Activated CD8-positive, alpha-beta T cell treated with anti-CD3 and anti-CD28 coated beads for 36 hours (primary cell): ENCODE measurements around the gene MAP3K7. TPM values are rescaled to one million over a fixed set of nuclear protein-coding genes. Genes with fewer than 3 reads are reported as not detected.

Source experiments
- ATAC-seq: fragments of 200-7000 bp; cut with Tn5 transposase; one replicate; pipeline ENCODE4 v1.10.0; 2021; ENCODE audit warnings: mild to moderate bottlenecking, moderate library complexity
- CTCF ChIA-PET: fragments of 350-600 bp; sonication (Branson Sonifier 250); formaldehyde crosslinking; loops from one replicate; lab custom pipeline; 2021; ENCODE audit warnings: antibody characterized with exemption; lab: Charles Lee
- POLR2A ChIA-PET: fragments of 350-600 bp; sonication (Branson Sonifier 250); formaldehyde crosslinking; loops from one replicate; lab custom pipeline; 2021; ENCODE audit warnings: antibody characterized with exemption; lab: Charles Lee
- DNase-seq: peaks from one replicate; pipeline ENCODE4 v3.0.0-alpha.2; 2020
- H3K27ac Mint-ChIP-seq: one replicate; pipeline ENCODE4 v1.8.0; 2021; ENCODE audit warnings: mild to moderate bottlenecking, mixed read lengths
- H3K27me3 Mint-ChIP-seq: one replicate; pipeline ENCODE4 v1.8.0; 2021; ENCODE audit warnings: mixed read lengths
- H3K36me3 Mint-ChIP-seq: one replicate; pipeline ENCODE4 v1.8.0; 2021; ENCODE audit warnings: low read depth, mixed read lengths
- H3K4me1 Mint-ChIP-seq: one replicate; pipeline ENCODE4 v1.8.0; 2021; ENCODE audit warnings: low read depth, mixed read lengths
- H3K4me3 Mint-ChIP-seq: one replicate; pipeline ENCODE4 v1.8.0; 2021; ENCODE audit warnings: mild to moderate bottlenecking, moderate library complexity, mixed read lengths
- H3K9me3 Mint-ChIP-seq: one replicate; pipeline ENCODE4 v1.8.0; 2021; ENCODE audit warnings: mixed read lengths
- intact Hi-C: fragments of 100-400 bp; cut with micrococcal nuclease; formaldehyde crosslinking; loops from one replicate; pipeline ENCODE4 v1.10.0; 2022
- total RNA-seq, 2 experiments: library from RNA; stranded (reverse); gene quantifications; one replicate each; pipeline ENCODE4 v1.2.3, GENCODE V29; 2021
- TF ChIP-seq, protein P1 (sequence below): fragments of 200-600 bp; IDR thresholded peaks from one replicate; pipeline ENCODE4 v1.8.0; 2022; ENCODE audit warnings: antibody characterized with exemption, mild to moderate bottlenecking

The MAP3K7 gene
- total RNA-seq, 2 experiments from 2014 or later = 22.1 to 22.8 TPM

DNA sequence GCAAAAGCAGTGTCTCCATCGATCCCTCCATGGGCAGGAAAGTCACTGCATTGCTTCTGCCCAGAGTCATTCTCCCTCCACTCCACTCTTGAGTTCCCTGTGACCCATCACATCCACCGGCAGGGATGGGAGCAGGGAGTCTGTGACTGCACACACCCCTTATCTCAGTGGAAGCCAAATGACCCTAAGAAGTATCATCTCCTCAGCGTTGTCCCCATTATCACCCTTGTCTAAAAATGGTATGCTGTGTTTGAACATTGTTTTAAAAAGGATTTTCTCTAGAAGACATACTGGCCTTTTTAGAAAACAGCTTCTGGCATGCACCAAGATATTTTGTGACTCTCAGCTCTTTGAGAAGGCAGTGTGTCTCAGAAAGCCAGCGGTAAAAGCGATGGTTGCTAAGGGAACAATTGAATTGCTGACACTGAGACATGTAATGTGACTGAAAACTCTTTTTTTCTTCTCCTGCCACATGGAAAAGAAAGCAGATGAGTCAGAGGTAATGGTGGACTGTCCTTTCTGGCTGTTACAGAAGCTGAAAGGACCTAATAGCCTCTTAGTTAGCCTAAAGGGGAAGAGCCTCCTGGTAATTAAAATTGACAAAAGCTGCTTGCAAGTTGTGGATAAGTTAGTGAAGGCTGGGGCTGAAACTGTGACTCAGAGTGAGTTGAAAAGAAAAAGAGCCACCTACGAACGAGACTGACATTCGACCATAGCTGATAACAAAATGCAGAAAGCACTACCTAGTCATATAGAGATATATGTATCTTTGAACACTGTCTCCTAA lies 120.5 kb downstream of the MAP3K7 start:
- Mint-ChIP-seq H3K27ac (peak overlapping the region; percentile 92), H3K27me3 (no peaks in the 10 kb centered on the region), H3K36me3 (no peaks in the 10 kb centered on the region), H3K9me3 (peaks cover 3% of the 10 kb centered on the region), H3K4me1 (peaks cover 82% of the 10 kb centered on the region), H3K4me3 (peak overlapping the region; percentile 23)
- ATAC-seq = peak; percentile 80
- CTCF ChIA-PET = interaction anchor here (0.6 to 3.2 kb wide), 16 partner anchors 8 to 526 kb away, joined by 3 to 14 read pairs (median 4); no protein-coding TSS in a partner anchor
- peak; percentile 73 for DNase-seq
- POLR2A ChIA-PET = interaction anchor here (0.6 to 3.2 kb wide), 16 partner anchors 9 to 322 kb away, joined by 3 to 22 read pairs (median 4); partner anchors contain the start of gene BACH2
- intact Hi-C loops = loop anchor here (2.0 kb wide), 2 partner anchors 68 to 182 kb away; no protein-coding TSS in a partner anchor
- TF ChIP-seq, protein P1, sequence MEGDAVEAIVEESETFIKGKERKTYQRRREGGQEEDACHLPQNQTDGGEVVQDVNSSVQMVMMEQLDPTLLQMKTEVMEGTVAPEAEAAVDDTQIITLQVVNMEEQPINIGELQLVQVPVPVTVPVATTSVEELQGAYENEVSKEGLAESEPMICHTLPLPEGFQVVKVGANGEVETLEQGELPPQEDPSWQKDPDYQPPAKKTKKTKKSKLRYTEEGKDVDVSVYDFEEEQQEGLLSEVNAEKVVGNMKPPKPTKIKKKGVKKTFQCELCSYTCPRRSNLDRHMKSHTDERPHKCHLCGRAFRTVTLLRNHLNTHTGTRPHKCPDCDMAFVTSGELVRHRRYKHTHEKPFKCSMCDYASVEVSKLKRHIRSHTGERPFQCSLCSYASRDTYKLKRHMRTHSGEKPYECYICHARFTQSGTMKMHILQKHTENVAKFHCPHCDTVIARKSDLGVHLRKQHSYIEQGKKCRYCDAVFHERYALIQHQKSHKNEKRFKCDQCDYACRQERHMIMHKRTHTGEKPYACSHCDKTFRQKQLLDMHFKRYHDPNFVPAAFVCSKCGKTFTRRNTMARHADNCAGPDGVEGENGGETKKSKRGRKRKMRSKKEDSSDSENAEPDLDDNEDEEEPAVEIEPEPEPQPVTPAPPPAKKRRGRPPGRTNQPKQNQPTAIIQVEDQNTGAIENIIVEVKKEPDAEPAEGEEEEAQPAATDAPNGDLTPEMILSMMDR = no peak

DNA sequence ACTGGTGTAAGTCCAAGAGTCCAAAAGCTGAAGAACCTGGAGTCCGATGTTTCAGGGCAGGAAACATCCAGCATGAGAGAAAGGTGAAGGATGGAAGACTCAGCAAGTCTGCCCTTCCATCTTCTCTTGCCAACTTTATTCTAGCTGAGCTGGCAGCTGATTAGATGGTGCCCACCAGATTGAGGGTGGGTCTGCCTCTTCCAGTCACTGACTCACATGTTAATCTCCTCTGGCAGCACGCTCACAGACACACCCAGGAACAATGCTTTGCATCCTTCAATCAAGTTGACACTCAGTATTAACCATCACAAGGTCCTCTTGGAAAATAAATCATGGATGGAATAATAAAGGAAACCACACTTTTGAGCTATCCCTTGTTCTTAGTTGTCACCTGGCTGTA lies 121.2 kb downstream of the MAP3K7 start:
- ChIA-PET POLR2A (interaction anchor here (0.6 to 3.2 kb wide), 15 partner anchors 8 to 192 kb away, joined by 3 to 22 read pairs (median 5); partner anchors contain the start of gene BACH2), CTCF (interaction anchor here (0.8 to 2.0 kb wide), 11 partner anchors 9 to 525 kb away, joined by 3 to 14 read pairs (median 4); no protein-coding TSS in a partner anchor)
- Mint-ChIP-seq H3K36me3 (peaks cover 2% of the 10 kb centered on the region), H3K27me3 (no peaks in the 10 kb centered on the region), H3K4me1 (peaks cover 81% of the 10 kb centered on the region), H3K27ac (peak overlapping the region; percentile 92), H3K9me3 (peaks cover 3% of the 10 kb centered on the region), H3K4me3 (no peak overlapping the region)
- intact Hi-C loops = loop anchor here (2.0 kb wide), 2 partner anchors 67 to 181 kb away; no protein-coding TSS in a partner anchor
- ATAC-seq (no peak), DNase-seq (no peak)
- TF ChIP-seq, protein P1 = no peak

DNA sequence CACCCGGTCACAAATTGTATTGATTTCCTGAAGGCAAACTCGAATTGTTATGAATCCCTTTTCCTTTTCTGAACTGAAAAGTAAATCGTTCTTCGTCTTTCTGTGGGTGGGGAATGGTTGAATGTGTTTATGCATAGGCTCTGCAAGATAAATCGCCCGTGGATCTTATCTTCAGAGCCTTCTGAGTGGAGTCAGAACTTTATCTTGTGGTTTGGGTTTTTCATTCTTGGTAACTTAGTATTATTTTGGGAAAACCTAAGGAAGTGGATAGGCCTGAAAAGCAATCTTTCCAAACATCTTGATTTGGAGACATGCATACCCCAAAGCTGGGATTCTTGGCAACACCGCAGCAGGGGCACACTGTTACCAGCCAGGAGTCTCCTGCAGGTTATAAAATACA lies 122.4 kb downstream of the MAP3K7 start:
- peak overlapping the region; percentile 8 for H3K27ac Mint-ChIP-seq
- H3K4me3 Mint-ChIP-seq = no peak overlapping the region
- ATAC-seq (no peak), DNase-seq (no peak)
- H3K9me3 Mint-ChIP-seq = peaks cover 3% of the 10 kb centered on the region
- CTCF ChIA-PET = interaction anchor here (1.2 kb wide), 1 partner anchor 12 kb away, joined by 3 read pairs; no protein-coding TSS in a partner anchor
- no peaks in the 10 kb centered on the region for H3K27me3 Mint-ChIP-seq
- H3K36me3 Mint-ChIP-seq = peaks cover 3% of the 10 kb centered on the region
- TF ChIP-seq, protein P1 = no peak
- intact Hi-C loops = no loop called here
- H3K4me1 Mint-ChIP-seq = peaks cover 88% of the 10 kb centered on the region
- POLR2A ChIA-PET = interaction anchor here (0.8 to 2.6 kb wide), 4 partner anchors 9 to 71 kb away, joined by 3 to 10 read pairs (median 4); no protein-coding TSS in a partner anchor

DNA sequence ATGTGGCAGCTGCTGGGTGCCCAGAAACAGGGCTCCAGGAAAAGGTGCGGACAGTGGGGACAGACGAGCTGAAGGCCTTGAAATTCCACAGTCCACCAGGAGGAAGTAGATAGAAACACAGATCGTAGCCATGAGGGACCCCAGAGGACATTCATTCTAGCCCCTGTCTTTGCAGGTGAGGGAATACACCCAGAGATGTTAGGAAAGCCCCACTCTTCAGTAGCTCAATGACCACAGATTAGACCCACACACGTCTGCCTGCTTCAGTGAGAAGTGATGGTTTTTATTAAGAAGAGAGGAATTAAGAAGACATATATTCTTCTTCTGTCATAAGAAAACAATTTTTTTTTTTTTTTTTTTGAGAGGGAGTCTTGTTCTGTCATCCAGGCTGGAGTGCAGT lies 123.0 kb downstream of the MAP3K7 start:
- no peak for ATAC-seq
- peaks cover 3% of the 10 kb centered on the region for H3K9me3 Mint-ChIP-seq
- H3K27ac Mint-ChIP-seq = peak overlapping the region; percentile 95
- peaks cover 91% of the 10 kb centered on the region for H3K4me1 Mint-ChIP-seq
- H3K4me3 Mint-ChIP-seq = peak overlapping the region; percentile 49
- CTCF ChIA-PET = interaction anchor here (1.0 to 2.4 kb wide), 3 partner anchors 13 to 177 kb away, joined by 3 to 10 read pairs (median 4); no protein-coding TSS in a partner anchor
- no peak for DNase-seq
- POLR2A ChIA-PET = interaction anchor here (0.6 to 2.6 kb wide), 6 partner anchors 10 to 179 kb away, joined by 3 to 10 read pairs (median 4); no protein-coding TSS in a partner anchor
- intact Hi-C loops = no loop called here
- H3K36me3 Mint-ChIP-seq = peaks cover 3% of the 10 kb centered on the region
- H3K27me3 Mint-ChIP-seq = no peaks in the 10 kb centered on the region
- TF ChIP-seq, protein P1 = no peak
